Measurements from ENCODE around the gene PLG.

GRCh38 chr6:160662429-160662828 lies 39.6 kb upstream of the PLG start:
- TF ChIP-seq EZH2 (IDR thresholded peaks at IDR 0.05; ENCODE audit: borderline replicate concordance, low read depth, low read length, poor library complexity, severe bottlenecking) (no peak), CTCF (conservative IDR thresholded peaks at IDR 0.05; ENCODE audit: low read depth, low read length) (no peak)
